GM19023 (cell line): ENCODE measurements around the gene TMEM51.
"Not testable (repeated sequence)": the region's sequence is repeated elsewhere in the genome, so short reads cannot be mapped to it uniquely, and the experiment has no call there.

ENCODE experiments used
- ATAC-seq: cut with Tn5 transposase; IDR thresholded peaks from one replicate; pipeline ENCODE4 v1.9.1; 2021; ENCODE audit warnings: mild to moderate bottlenecking, moderate library complexity; ENCODE audit not compliant: unreplicated experiment

The TMEM51 gene

DNA sequence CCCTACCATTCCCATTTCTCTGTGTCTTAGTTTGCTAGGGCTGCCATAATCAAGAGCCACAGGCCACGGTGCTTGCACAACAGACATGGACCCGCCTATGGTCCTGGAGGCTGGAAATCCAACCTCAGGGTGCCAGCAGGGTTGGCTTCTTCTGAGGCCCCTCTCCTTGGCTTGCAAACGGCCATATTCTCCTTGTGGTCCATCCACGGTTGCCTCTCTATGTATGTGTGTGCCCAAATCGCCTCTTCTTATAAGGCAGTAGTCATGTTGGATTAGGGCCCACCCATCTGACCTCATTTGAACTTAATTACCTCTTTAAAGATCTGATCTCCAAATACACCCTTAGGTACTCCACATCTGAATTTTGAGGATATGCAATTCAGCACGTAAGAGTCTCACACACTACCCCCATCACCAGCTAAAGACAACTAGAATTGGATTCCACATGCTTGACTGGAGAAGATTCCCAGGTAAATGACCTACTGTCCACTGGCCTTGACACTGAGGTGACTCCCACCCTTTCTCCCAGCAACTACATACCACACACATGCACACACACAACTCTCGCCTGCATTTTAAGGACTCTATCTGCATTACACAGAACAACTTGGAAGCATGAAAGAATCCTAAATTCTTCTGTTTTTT lies 28.3 kb upstream of the TMEM51 start:
- no peak for ATAC-seq

DNA sequence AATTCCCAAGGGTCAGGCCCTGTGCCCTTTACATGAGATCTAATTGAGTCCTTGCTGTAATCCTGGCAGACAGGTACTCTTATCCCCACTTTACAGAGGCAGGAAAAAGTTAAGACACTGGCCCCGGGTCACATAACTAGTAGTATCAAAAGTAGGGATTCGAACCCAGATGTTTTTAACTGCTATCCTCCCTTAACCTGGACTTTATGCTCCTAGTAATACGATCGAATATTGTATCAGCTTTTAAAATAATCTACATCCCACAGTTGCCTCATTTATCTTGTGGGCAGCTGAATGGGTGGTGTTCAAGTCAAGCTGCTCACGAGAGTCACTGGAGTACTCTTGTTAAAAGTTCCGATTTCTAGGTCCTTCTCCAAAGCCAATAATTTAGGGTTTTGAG lies 25.5 kb upstream of the TMEM51 start:
- no peak for ATAC-seq

DNA sequence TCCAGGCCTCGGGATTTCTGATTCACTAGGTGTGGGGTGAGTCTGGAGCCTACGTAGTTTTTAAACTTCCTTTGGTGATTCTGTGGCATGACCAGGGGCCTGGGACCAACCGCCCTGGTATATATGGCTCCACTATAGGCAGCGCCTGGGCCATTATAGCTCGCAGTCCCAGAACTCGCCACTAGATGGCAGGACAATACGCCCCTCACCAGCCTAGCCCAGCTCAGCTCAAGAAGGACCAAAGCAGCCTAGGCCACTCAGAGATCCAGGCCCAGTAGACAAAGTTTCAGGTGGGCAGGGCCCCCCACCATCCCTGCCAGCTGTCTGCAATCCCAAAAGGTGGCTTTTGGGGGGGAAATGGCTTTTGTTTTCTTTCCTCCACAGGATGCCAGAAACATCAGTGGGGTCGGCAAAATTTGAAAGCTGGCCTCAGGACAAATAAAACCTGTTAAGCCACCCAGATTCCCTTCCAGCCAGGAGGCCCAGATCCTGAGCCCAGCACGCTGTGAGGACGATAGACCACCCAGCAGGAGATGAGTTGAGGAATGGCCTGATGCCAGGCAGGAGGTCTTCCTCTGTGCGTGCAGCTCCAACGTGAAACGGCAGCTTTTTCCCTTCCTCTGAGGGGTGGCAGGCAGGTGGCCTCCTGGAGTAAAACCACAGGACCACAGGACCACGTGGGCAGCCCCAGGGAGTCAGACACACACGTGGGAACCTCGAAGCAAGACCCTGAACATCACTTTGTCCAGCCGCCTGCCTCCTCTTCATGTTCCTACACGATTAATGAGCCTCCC lies 24.8 kb upstream of the TMEM51 start:
- ATAC-seq = no peak

DNA sequence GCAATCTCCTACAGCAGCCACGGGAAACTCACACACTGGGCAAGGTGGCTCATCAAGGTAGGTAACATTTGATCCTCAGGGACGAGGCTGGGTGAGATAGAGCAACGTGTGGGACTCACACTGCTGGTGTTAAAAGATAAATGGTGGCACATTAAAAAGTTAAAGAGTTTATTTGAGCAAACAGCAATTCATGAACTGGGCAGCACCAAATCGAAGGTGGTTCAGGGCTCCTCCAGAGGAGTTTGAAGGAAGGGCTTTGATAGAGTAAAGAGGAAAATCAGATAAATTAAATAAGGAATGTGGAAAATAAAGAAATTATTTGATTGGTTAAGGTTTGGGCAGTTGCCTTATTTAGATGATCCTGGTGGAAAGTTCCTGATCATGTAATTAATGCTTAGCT lies 23.6 kb upstream of the TMEM51 start:
- ATAC-seq = no peak

DNA sequence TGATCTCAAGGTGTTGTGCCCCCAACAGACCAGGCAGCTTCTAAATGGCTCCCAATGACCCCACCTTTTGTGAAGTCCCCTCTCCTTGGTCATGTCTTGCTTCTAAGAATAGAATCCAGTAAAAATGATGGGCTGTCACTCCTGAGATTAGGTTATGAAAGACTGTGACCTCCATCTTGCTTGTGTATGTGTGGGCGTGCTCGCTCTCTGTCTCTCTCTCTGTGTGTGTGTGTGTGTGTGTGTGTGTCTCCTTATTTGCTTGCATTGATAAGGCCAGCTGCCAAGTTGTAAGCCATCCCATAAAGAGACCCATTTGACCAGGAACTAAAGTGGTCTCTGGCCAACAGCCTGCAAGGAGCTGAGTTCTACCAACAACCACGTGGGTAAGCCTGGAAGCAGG lies 22.9 kb upstream of the TMEM51 start:
- ATAC-seq = no peak

DNA sequence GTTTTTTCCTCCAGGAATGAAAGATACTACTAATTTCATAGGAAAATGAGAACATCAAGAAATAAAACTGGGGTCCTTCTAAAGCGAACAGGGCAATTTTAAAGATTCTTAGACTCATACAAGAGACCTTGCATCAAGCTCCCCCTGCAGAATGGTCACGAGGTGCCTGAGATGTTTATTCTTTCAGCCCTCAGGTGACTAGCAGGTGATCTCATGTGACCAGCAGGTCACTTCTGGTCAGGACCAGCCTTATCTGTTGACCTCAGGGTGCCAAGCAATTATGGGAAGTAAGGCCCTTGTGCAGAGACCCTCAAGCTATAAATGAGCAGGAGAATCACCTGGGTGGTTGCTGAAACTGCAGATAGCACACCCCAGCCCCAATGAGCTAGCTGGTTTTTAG lies 20.6 kb upstream of the TMEM51 start:
- ATAC-seq = no peak

DNA sequence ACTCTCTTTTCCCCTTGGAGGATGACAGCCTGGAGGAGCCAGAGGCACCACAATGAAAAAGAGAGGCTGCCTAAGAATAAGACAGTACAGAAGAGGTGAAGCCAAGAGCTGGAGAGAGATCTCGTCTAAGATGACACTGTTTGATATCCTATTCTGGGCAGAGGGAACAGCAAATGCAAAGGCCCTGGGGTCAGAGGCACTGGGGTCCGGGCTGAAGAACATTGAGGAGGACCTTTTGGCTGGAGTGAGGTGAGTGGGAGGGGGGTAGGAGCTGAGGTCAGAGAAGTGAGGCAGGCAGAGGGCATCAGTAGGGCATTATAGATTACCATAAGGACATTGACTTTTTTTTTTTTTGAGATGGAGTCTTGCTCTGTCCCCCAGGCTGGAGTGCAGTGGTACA lies 19.3 kb upstream of the TMEM51 start:
- ATAC-seq = no peak

DNA sequence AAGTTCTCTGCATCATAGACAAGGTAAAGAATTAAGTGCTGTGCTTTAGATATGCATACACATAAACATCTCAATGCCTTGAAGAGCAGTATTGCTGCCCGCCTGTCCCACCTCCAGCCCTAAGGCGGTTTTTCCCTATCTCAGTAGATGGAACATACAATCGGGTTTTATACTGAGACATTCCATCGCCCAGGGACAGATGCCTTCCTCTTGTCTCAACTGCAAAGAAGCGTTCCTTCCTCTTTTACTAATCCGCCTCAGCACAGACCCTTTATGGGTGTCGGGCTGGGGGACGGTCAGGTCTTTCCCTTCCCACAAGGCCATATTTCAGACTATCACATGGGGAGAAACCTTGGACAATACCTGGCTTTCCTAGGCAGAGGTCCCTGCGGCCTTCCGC lies 17.9 kb upstream of the TMEM51 start:
- not testable (repeated sequence) for ATAC-seq

DNA sequence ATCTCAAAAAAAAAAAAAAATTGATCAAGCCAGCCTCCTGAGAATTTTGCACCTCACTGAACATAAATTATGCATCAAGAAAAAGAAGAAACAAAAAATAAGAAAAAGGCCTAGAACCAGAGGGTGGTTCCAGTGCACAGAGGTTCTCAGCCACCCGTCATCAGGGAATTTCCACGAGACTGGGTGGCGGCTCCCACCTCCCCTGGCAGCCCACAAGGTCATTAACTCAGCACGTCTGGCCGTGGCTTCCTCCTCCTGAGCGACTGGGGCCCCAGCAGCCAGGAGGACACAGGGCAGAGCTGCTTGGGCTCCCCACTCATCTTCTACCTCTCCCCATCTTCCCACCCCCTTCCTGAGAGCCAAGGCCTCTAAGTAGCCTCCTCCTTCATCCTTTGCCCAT lies 15.7 kb upstream of the TMEM51 start:
- no peak for ATAC-seq

DNA sequence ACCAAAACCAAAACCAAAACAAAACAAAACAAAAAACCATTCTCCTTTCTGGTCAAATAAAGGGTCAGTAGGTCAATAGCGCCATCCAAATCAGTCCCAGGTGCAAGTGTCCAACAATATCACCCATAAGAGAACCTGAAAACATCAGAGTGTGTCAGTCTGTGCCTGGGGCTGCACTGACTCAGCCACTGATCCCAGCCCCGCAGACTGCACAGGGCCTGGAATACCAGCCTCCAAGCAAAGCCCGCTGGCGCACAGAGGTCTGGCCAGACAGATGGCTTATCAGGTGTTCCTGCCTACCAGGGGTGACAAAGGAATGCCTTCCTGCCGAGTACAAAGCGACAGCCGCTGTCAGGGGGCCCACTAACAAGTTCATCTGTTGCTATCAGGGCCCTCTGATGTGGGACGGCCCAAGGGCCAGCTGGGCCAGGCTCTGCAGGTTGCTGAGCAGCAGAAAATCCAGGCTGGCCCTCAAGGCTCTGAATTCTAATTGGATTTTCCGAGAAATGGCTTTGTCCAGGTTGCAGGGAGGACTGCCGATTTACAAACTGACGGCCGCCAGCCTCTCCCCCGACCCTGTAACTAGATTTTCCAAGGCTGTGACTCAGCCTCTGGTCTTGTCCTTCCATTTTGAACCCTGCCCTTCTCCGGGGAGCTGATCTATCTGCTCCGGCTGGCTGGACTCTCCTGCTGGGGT lies 13.7 kb upstream of the TMEM51 start:
- no peak for ATAC-seq

DNA sequence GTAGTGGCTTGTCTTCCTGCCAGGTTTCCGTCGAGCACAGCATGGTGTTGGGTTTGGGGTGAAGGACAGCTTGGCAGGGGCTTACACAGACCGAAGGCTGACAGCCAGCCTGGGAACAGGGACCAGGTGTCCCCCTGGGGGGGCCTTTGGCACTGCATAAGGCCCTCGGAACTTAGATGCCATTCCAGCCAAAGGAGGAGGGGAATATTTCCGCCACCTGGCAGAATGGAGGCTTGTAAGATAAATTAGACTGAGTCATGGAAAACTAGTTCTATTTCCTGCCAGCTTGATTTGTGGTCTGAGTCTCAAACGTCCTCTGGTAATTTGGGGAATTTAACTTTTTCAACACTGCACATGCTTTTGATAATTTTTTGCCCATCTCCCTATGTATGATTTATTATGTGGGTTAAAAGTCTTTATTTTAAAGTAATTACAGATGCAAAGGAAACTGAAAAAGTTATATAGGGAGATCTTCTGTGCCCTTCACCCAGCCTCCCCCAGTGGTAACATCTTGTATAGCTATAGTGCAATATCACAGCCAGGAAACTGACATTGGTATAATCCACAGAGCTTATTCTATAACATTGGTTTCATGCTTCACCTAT lies 11.5 kb upstream of the TMEM51 start:
- ATAC-seq = no peak

DNA sequence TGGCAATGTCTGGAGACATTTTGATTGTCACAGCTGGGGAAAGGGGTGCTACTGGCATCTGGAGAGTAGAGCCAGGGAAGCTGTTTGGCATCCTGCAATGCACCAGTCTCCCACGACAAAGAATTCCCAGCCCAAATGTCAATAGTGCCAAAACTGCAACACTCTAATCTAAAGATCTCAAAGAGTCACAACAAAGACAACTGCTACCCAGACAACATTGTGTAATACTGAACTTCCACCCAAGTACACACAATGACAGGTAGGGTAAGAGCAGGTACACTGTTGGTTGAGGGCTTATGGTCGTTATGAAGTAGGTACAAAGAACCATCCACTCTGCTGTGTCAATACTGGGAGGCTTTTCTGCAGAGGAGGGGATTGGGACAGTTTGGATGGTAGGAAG lies 8.2 kb upstream of the TMEM51 start:
- ATAC-seq = no peak

DNA sequence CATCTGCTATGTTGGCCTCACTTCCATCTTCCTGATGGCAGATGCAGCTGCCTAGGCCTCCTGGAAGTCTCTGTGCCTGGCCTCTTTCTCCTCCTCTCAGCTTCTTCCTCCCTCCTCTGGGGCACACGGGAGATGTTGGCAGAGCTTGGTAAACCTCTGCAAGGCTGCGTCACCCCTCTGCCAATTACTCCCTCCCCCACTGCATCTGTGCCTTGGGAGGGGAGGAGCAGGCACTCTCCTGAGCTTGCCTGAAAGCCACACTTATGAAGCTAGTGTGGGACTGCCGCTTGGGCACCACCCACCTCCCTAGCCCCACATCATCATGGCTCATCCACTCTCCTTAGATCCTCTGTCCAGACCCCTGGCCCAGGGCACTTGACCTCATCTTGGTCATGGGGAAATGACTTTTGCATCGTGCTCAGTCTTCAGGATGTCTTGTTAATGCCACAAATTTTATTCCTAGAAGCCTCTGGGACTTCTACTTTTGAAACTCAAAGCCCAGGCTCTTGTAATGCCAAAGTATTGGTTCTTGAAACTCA lies 7.3 kb upstream of the TMEM51 start:
- ATAC-seq = no peak

DNA sequence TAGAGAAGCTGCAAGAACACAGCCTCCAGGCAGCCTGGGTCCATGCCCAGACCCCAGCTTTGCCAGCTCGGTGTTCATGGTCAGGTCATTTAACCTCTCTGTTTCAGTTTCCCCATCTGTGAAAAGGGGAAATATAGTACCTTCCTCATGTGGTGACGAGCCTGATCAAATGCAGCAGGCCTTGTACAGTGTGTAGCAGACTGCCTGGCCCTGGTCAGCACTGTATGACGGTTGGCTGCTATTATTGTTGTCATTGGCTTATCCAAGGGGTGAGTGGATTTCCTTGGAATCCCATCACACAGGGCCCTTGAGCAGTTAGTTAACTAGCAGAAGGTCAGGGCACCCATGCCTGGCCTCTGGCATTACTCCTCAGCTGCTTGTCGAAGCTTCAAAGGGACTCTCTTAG lies 6.6 kb upstream of the TMEM51 start:
- ATAC-seq = no peak

DNA sequence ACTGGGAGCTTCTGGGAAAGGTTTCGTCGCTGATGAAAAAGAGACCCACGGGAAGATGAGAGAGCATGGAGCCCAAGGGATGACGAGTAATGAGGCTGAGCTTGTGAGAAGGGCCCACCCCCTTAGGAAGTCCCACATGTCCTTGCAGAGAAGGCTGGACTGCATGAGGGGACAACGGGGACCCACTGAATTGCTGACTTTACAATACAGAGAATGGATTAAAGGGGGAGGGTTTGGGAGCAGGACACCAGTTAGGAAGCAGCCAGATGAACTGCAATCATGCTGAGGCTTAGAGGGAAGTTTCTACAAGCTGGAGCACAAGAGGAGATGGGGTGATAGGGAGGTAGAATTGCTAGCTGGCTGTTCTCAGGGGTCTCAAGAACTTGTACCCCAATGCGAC lies 5.5 kb upstream of the TMEM51 start:
- ATAC-seq = no peak

DNA sequence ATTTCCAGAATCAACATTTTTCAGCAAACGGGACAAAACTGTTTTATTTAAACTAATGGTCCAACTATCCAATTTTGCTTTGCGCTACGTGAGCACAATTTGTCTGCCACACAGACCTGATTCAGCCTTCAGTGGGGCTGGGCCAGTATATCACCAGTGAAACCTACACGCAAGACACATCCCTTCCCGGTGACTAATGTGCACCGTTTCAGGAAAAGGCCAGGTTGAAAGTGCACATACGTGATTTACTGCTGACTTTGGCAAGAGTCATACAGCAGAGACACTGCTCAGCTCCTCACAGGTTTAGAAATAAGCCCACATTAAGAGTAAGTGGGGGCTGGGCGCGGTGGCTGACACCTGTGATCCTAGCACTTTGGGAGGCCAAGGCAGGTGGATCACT lies 5.1 kb upstream of the TMEM51 start:
- ATAC-seq = no peak

DNA sequence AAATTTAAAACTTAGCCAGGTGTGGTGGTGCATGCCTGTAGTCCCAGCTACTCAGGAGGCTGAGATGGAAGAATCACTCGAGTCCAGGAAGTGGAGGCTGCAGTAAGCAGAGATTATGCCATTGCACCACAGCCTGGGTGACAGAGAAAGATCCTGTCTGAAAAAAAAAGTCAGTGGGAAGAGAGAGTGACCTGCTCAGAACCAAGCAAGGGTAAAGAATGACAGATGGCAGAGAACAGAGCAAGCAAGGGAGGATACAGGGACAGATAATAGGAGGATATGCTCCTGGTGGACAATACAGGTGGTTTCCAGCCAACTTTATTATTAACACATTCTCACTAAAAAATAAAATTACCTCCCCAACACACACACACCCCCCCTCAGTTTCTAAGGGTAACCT lies 4.6 kb upstream of the TMEM51 start:
- no peak for ATAC-seq

DNA sequence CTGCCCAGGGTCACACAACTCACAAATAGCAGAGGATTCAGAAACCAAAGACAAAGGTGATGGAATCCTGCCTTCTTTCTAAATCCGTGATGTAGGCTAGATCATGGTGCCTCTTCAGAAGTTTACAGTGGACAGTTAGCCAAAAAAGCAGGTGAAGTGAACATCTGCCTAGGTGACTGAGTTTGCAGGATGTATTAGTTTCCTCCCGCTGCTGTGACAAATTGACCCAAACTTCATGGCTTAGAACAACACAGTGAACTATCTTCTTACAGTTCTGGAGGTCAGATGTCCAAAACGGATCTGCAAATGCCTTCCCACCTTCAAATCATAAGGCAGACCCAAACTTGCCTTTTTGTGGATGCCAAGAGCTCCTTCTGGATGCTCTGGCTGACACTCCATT lies 3.2 kb upstream of the TMEM51 start:
- ATAC-seq = no peak

DNA sequence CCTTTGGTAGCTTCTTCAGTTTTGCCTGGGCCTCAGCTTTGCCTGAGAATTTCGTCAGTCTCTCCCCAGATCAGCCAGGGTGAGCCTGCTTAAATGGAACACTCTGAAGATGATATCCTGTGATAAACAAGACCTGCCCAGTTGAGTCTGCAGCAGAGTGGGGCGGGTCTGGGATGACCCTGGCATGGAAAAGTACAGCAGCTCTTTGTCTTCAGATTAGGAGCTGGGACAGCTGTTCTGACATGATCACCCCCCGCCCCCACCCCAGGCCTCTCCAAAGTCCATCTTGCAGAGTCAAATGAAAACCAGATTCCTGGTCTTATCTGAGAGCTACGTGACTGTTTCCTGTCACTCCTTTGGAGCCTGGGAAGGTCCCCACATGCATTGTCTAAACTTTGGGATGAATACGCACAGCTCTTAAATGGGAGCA lies 2.2 kb upstream of the TMEM51 start:
- ATAC-seq = no peak

DNA sequence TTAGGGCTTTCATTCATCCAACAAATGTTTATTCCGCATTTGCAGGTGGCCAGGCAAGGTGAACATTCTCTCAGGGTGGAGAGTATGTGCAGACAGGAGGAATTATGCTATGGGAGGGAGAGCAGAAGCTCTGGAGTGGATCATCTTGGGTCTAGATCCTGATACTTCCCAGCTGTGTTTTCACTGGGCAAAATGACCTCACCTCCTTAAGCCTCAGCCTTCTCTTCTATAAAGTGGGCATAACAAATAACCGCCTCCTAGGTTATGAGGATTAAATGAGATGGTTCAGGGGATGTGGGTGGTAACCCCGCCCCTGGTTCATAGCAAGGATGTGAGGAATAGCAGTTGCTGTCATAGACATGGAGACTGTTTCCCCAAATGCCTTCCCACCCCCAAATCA lies 1.7 kb upstream of the TMEM51 start:
- ATAC-seq = no peak
